Activated CD8-positive, alpha-beta T cell treated with anti-CD3 and anti-CD28 coated beads, Interleukin-2, amount 10 ng/mL, durations not matched to agents 7 days and 5 days (primary cell): Measurements from ENCODE around the gene PKDCC. TPM values are rescaled to one million over a fixed set of nuclear protein-coding genes. Genes with fewer than 3 reads are reported as not detected.
A peak's percentile ranks its signal among the peaks of the same experiment; 100 is the strongest.
"Not testable (repeated sequence)": the region's sequence is repeated elsewhere in the genome, so short reads cannot be mapped to it uniquely, and the experiment has no call there.

ENCODE experiments used
- ATAC-seq: fragments of 150-1000 bp; cut with Tn5 transposase; one replicate; pipeline ENCODE4 v1.10.0; 2021; ENCODE audit warnings: moderate library complexity
- CTCF ChIA-PET: fragments of 350-600 bp; sonication (Branson Sonifier 250); formaldehyde crosslinking; loops from one replicate; lab custom pipeline; 2021; ENCODE audit warnings: antibody characterized with exemption; lab: Charles Lee
- POLR2A ChIA-PET: fragments of 350-600 bp; sonication (Branson Sonifier 250); formaldehyde crosslinking; loops from one replicate; lab custom pipeline; 2021; ENCODE audit warnings: antibody characterized with exemption; lab: Charles Lee
- DNase-seq: peaks from one replicate; pipeline ENCODE4 v3.0.0-alpha.2; 2020
- H3K27ac Mint-ChIP-seq: one replicate; pipeline ENCODE4 v1.8.0; 2021; ENCODE audit warnings: mild to moderate bottlenecking, mixed read lengths
- H3K27me3 Mint-ChIP-seq: one replicate; pipeline ENCODE4 v1.8.0; 2021; ENCODE audit warnings: low read depth, mixed read lengths
- H3K36me3 Mint-ChIP-seq: one replicate; pipeline ENCODE4 v1.8.0; 2021; ENCODE audit warnings: low read depth, mixed read lengths
- H3K4me1 Mint-ChIP-seq: one replicate; pipeline ENCODE4 v1.8.0; 2021; ENCODE audit warnings: low read depth, mixed read lengths
- H3K4me3 Mint-ChIP-seq: one replicate; pipeline ENCODE4 v1.8.0; 2021; ENCODE audit warnings: mild to moderate bottlenecking, mixed read lengths
- H3K9me3 Mint-ChIP-seq: one replicate; pipeline ENCODE4 v1.8.0; 2022; ENCODE audit warnings: mixed read lengths; ENCODE audit not compliant: insufficient read depth
- total RNA-seq, 2 experiments: library from RNA; stranded (reverse); gene quantifications; one replicate each; pipeline ENCODE4 v1.2.3, GENCODE V29; 2021

Gene PKDCC
- total RNA-seq, 2 experiments from 2014 or later = not detected

- ATAC-seq (no peak), DNase-seq (no peak)
- no peak overlapping the region for H3K27ac Mint-ChIP-seq
- H3K4me3 Mint-ChIP-seq = no peak overlapping the region
- ChIA-PET POLR2A (no interaction called here), CTCF (no interaction called here)
- H3K4me1 Mint-ChIP-seq = no peaks in the 10 kb centered on the region
- peaks cover 10% of the 10 kb centered on the region for H3K27me3 Mint-ChIP-seq
- H3K9me3 Mint-ChIP-seq = no peaks in the 10 kb centered on the region
- H3K36me3 Mint-ChIP-seq = no peaks in the 10 kb centered on the region
Measured at GRCh38 chr2:42076357-42077225, 28.8 kb downstream of the PKDCC start.

- Mint-ChIP-seq H3K4me1 (no peaks in the 10 kb centered on the region), H3K4me3 (no peak overlapping the region), H3K27ac (no peak overlapping the region), H3K9me3 (no peaks in the 10 kb centered on the region), H3K36me3 (no peaks in the 10 kb centered on the region), H3K27me3 (peaks cover 10% of the 10 kb centered on the region)
- ATAC-seq (no peak), DNase-seq (no peak)
- CTCF ChIA-PET = interaction anchor here (1.5 to 1.6 kb wide), 2 partner anchors 8 to 12 kb away, joined by 3 to 4 read pairs; no protein-coding TSS in a partner anchor
- POLR2A ChIA-PET = no interaction called here
Measured at GRCh38 chr2:42077343-42077742, 29.5 kb downstream of the PKDCC start.

- DNase-seq (no peak), ATAC-seq (no peak)
- Mint-ChIP-seq H3K27me3 (peaks cover 10% of the 10 kb centered on the region), H3K9me3 (no peaks in the 10 kb centered on the region), H3K27ac (no peak overlapping the region), H3K4me3 (no peak overlapping the region), H3K36me3 (no peaks in the 10 kb centered on the region), H3K4me1 (peaks cover 3% of the 10 kb centered on the region)
- ChIA-PET POLR2A (no interaction called here), CTCF (interaction anchor here (1.4 kb wide), 1 partner anchor 238 kb away, joined by 3 read pairs; no protein-coding TSS in a partner anchor)
Measured at GRCh38 chr2:42079737-42080287, 32.0 kb downstream of the PKDCC start.

- POLR2A ChIA-PET, ATAC-seq, H3K27ac Mint-ChIP-seq, H3K4me3 Mint-ChIP-seq, H3K4me1 Mint-ChIP-seq, DNase-seq, H3K36me3 Mint-ChIP-seq, H3K9me3 Mint-ChIP-seq: not testable (repeated sequence)
- CTCF ChIA-PET = interaction anchor here (1.4 to 9.7 kb wide), 2 partner anchors 211 to 240 kb away, joined by 3 to 261 read pairs; no protein-coding TSS in a partner anchor
- H3K27me3 Mint-ChIP-seq = peaks cover 10% of the 10 kb centered on the region
Measured at GRCh38 chr2:42081151-42081550, 33.3 kb downstream of the PKDCC start.

- ATAC-seq = no peak
- Mint-ChIP-seq H3K27me3 (peaks cover 16% of the 10 kb centered on the region), H3K9me3 (no peaks in the 10 kb centered on the region), H3K36me3 (no peaks in the 10 kb centered on the region), H3K4me3 (no peak overlapping the region), H3K27ac (no peak overlapping the region), H3K4me1 (peaks cover 8% of the 10 kb centered on the region)
- DNase-seq = no peak
- CTCF ChIA-PET = interaction anchor here (1.4 to 9.7 kb wide), 3 partner anchors 9 to 228 kb away, joined by 3 to 261 read pairs (median 4); no protein-coding TSS in a partner anchor
- POLR2A ChIA-PET = no interaction called here
Measured at GRCh38 chr2:42082016-42082415, 34.2 kb downstream of the PKDCC start.

- Mint-ChIP-seq H3K27ac (no peak overlapping the region), H3K9me3 (no peaks in the 10 kb centered on the region), H3K4me3 (no peak overlapping the region), H3K27me3 (peaks cover 13% of the 10 kb centered on the region), H3K4me1 (peaks cover 8% of the 10 kb centered on the region), H3K36me3 (no peaks in the 10 kb centered on the region)
- ATAC-seq (no peak), DNase-seq (no peak)
- CTCF ChIA-PET = interaction anchor here (5.0 to 9.7 kb wide), 2 partner anchors 214 to 242 kb away, joined by 39 to 261 read pairs; no protein-coding TSS in a partner anchor
- POLR2A ChIA-PET = no interaction called here
Measured at GRCh38 chr2:42084231-42084671, 36.4 kb downstream of the PKDCC start.

- H3K4me3 Mint-ChIP-seq, DNase-seq, ATAC-seq, POLR2A ChIA-PET, H3K27me3 Mint-ChIP-seq, H3K27ac Mint-ChIP-seq, H3K9me3 Mint-ChIP-seq, H3K36me3 Mint-ChIP-seq, H3K4me1 Mint-ChIP-seq: not testable (repeated sequence)
- CTCF ChIA-PET = interaction anchor here (3.4 to 9.7 kb wide), 4 partner anchors 215 to 243 kb away, joined by 11 to 261 read pairs (median 43); no protein-coding TSS in a partner anchor
Measured at GRCh38 chr2:42085070-42085469, 37.2 kb downstream of the PKDCC start.

- Mint-ChIP-seq H3K27ac (no peak overlapping the region), H3K36me3 (no peaks in the 10 kb centered on the region), H3K27me3 (peaks cover 12% of the 10 kb centered on the region), H3K9me3 (no peaks in the 10 kb centered on the region), H3K4me3 (no peak overlapping the region), H3K4me1 (peaks cover 8% of the 10 kb centered on the region)
- no peak for DNase-seq
- CTCF ChIA-PET = interaction anchor here (0.6 to 9.7 kb wide), 22 partner anchors 9 to 277 kb away, joined by 3 to 261 read pairs (median 5); no protein-coding TSS in a partner anchor
- POLR2A ChIA-PET = no interaction called here
- peak; percentile 29 for ATAC-seq
Measured at GRCh38 chr2:42085706-42086487, 38.1 kb downstream of the PKDCC start.

GRCh38 chr2:42086500-42086953 lies 38.7 kb downstream of the PKDCC start:
- H3K4me1 Mint-ChIP-seq = peaks cover 8% of the 10 kb centered on the region
- no peaks in the 10 kb centered on the region for H3K36me3 Mint-ChIP-seq
- H3K27ac Mint-ChIP-seq = no peak overlapping the region
- ChIA-PET POLR2A (no interaction called here), CTCF (interaction anchor here (0.6 to 9.7 kb wide), 32 partner anchors 8 to 280 kb away, joined by 3 to 261 read pairs (median 4); no protein-coding TSS in a partner anchor)
- DNase-seq (peak; percentile 63), ATAC-seq (peak; percentile 57)
- no peak overlapping the region for H3K4me3 Mint-ChIP-seq
- peaks cover 16% of the 10 kb centered on the region for H3K27me3 Mint-ChIP-seq
- H3K9me3 Mint-ChIP-seq = no peaks in the 10 kb centered on the region

- no peaks in the 10 kb centered on the region for H3K9me3 Mint-ChIP-seq
- peaks cover 8% of the 10 kb centered on the region for H3K4me1 Mint-ChIP-seq
- no peaks in the 10 kb centered on the region for H3K36me3 Mint-ChIP-seq
- no peak overlapping the region for H3K27ac Mint-ChIP-seq
- ChIA-PET CTCF (interaction anchor here (0.9 to 9.7 kb wide), 27 partner anchors 9 to 279 kb away, joined by 3 to 261 read pairs (median 5); no protein-coding TSS in a partner anchor), POLR2A (interaction anchor here (0.6 kb wide), 1 partner anchor 389 kb away, joined by 3 read pairs; no protein-coding TSS in a partner anchor)
- DNase-seq (no peak), ATAC-seq (no peak)
- H3K4me3 Mint-ChIP-seq = no peak overlapping the region
- peaks cover 24% of the 10 kb centered on the region for H3K27me3 Mint-ChIP-seq
Measured at GRCh38 chr2:42087137-42087856, 39.5 kb downstream of the PKDCC start.
